BJ (cell line): ENCODE measurements around the gene HS6ST2. TPM values are rescaled to one million over a fixed set of nuclear protein-coding genes. Genes with fewer than 3 reads are reported as not detected.

Experiments
- CTCF ChIA-PET: fragments of 350-600 bp; formaldehyde crosslinking; extraction: SDS; loops from one replicate; lab custom pipeline; 2021; ENCODE audit warnings: antibody characterized with exemption, inconsistent platforms; lab: Yijun Ruan, JAX
- POLR2A ChIA-PET: fragments of 300-600 bp; sonication (Branson Sonifier 250); formaldehyde crosslinking; extraction: SDS; loops from one replicate; lab custom pipeline; 2021; ENCODE audit warnings: antibody characterized with exemption; lab: Charles Lee
- DNase-seq: peaks from one replicate; pipeline ENCODE4 v3.0.0-alpha.2; 2011; ENCODE audit warnings: low read depth
- H3K27me3 ChIP-seq: 2 replicates; pipeline ENCODE4 v1.6.0; 2011; ENCODE audit warnings: low read length; ENCODE audit not compliant: control insufficient read depth, insufficient read depth
- H3K36me3 ChIP-seq: 2 replicates; pipeline ENCODE4 v1.5.1; 2011; ENCODE audit warnings: low read length; ENCODE audit not compliant: control insufficient read depth, insufficient read depth
- H3K4me3 ChIP-seq: 2 replicates; pipeline ENCODE4 v1.5.1; 2011; ENCODE audit warnings: low read depth, mild to moderate bottlenecking, control low read depth, low read length
- CTCF ChIP-seq: IDR thresholded peaks from 2 replicates; pipeline ENCODE4 v1.5.1; 2011; ENCODE audit warnings: low read depth, mild to moderate bottlenecking, control low read depth, inconsistent platforms, low read length, moderate library complexity; ENCODE audit not compliant: insufficient read depth
- polyA plus RNA-seq: library from polyadenylated mRNA; depleted of rRNA; stranded (reverse); fragments of >200 nt; gene quantifications from 2 replicates; pipeline ENCODE4 v1.2.3, GENCODE V29; 2011

The HS6ST2 gene
- polyA plus RNA-seq, 1 experiment = not detected

- Histone ChIP-seq H3K36me3 (no peaks in the 10 kb centered on the region), H3K4me3 (no peak overlapping the region), H3K27me3 (no peaks in the 10 kb centered on the region)
- no peak for DNase-seq
- TF ChIP-seq CTCF = no peak
- ChIA-PET CTCF (no interaction called here), POLR2A (no interaction called here)
Measured at GRCh38 chrX:132732236-132732635, 226.2 kb downstream of the HS6ST2 start.

- no peaks in the 10 kb centered on the region for H3K36me3 ChIP-seq
- ChIA-PET POLR2A (no interaction called here), CTCF (no interaction called here)
- H3K4me3 ChIP-seq = no peak overlapping the region
- no peak for TF ChIP-seq CTCF
- no peak for DNase-seq
- H3K27me3 ChIP-seq = no peaks in the 10 kb centered on the region
Measured at GRCh38 chrX:132730726-132731125, 227.7 kb downstream of the HS6ST2 start.

GRCh38 chrX:132730266-132730665, 228.2 kb downstream of the HS6ST2 start:
- H3K36me3 ChIP-seq = no peaks in the 10 kb centered on the region
- no peak overlapping the region for H3K4me3 ChIP-seq
- TF ChIP-seq CTCF = no peak
- DNase-seq = no peak
- CTCF ChIA-PET = no interaction called here
- H3K27me3 ChIP-seq = no peaks in the 10 kb centered on the region
- POLR2A ChIA-PET = no interaction called here

- POLR2A ChIA-PET = no interaction called here
- CTCF ChIA-PET = interaction anchor here (1.5 kb wide), 1 partner anchor 22 kb away, joined by 3 read pairs; no protein-coding TSS in a partner anchor
- no peak for TF ChIP-seq CTCF
Measured at GRCh38 chrX:132728296-132728695, 230.1 kb downstream of the HS6ST2 start.

GRCh38 chrX:132718431-132718958, 239.9 kb downstream of the HS6ST2 start:
- CTCF ChIA-PET = no interaction called here
- TF ChIP-seq CTCF = no peak
- Histone ChIP-seq H3K36me3 (no peaks in the 10 kb centered on the region), H3K27me3 (no peaks in the 10 kb centered on the region), H3K4me3 (no peak overlapping the region)
- POLR2A ChIA-PET = no interaction called here
- DNase-seq = no peak

More at GRCh38 chrX:132728296-132728695, 230.1 kb downstream of the HS6ST2 start:
- Histone ChIP-seq H3K36me3 (no peaks in the 10 kb centered on the region), H3K4me3 (no peak overlapping the region), H3K27me3 (no peaks in the 10 kb centered on the region)
- DNase-seq = no peak
